AML-193 (cell line): Measurements from ENCODE around the gene OTOS.

ENCODE experiments used
- DNase-seq, 2 experiments: peaks; one replicate each; lab custom pipeline; 2025; lab: John Stamatoyannopoulos, UW

The OTOS gene

DNA sequence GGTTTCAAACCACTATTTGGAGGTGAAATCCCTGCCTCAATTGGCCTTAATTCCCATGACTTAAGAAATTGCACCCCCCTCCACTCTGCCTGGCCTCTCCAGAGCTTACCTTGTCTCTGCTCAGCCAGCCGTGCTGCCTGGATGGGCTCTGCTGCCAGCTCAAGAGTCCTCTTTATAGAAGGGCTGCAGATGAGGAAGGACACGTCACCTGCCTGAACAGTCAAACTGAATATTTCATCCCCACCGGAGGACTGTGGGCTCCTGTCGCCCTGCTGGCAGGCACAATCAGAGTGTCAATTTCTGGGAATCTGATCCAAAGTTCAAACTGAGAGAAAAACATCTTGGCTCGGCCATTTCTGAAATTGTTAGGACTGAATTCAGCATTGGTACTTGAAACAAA is at the start of gene OTOS:
TSS of gene OTOS (minus strand) at position 148 of the 400 bp plus-strand sequence. CDS start 332 bp downstream, outside the sequence.
- no peak for DNase-seq

DNA sequence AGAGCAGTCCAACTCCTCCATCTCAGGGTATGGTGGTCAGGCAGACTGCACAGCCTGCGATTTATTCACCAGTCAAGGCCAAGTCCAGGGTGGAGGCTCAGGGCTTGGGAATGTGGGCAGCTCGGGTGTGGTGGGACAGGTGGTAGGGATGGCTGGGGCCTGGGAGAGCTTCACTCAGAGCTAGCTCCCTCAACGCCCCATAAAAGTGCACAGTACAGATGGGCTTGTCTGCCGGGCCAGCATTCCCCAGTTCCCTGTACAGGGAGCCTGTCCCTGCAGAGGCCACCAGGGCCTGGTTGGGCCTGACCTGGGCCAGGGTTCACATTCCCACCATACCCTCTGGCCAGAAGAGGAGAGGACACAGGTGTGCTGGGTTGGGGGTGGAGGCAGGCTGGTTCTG is 49.2 kb upstream of the OTOS start:
- no peak for DNase-seq

DNA sequence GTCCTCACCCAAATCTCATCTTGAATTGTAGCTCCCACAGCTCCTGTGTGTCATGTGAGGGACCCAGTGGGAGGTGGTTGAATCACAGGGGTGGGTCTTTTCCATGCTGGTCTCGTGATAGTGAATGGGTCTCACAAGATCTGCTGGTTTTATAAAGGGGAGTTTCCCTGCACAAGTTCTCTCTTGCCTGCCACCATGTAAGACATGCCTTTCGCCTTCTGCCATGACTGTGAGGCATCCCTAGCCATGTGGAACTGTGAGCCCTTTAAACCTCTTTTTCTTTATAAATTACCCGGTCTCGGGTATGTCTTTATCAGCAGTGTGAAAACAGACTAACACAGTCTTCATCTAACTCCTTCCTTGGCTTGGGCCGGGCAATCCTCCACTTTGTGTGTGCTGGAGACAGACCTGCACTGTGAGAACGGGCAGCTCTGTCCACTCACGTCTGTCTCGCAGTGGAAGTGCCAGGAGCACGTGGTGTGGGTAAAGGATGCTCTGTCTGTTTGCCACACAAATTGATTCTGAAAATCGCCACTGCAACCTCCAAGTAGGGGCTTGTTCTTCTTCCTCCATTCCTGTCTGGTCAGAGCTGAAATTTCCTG is 47.6 kb upstream of the OTOS start:
- no peak for DNase-seq

- DNase-seq = no peak
Observed at GRCh38 chr2:240186191-240186725, 45.8 kb upstream of the OTOS start.

- DNase-seq = no peak
Observed at GRCh38 chr2:240184656-240185055, 44.2 kb upstream of the OTOS start.

GRCh38 chr2:240183875-240184590 is 43.6 kb upstream of the OTOS start:
- DNase-seq = no peak

DNA sequence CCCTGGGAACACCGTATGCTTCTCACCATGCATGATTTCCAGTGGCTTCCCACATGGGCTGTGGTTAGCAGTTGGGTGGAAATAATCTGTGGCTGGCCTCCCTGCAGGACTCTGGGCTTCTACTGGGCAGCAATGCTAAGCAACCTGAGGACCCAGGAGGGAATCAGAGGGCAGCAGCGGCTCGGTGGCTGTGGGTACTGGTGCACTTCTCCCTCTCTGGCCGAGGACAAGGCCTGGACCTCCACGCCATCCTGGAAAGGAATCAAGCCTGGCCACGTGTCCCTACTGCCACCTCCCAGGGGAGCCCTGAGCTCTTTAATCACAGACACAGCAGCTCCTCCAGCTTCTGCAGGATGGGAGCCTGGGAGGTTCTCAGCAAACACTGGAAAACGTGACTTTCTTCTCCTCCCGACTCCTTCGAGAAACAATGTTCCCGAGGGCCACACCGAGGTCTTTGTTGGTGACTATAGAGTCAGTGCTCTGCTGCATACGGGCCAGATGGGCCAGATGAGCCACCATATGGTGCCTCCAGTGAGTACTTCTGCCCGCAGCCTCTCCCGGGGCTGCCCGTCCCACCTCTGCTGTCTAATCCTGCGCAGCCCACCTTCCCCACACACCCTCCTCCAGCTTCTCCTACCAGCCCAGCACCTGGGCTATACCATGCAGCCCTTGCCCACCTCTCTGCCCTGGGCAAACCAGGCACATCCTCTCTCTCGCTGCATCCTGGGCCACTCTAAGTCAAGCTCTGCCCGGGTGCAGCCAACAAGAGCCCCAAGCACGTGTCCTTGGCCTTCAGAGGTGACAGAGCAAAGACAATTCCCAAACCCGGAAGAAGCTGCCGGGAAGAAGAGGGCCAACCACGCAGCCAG is 42.8 kb upstream of the OTOS start:
- DNase-seq = no peak

GRCh38 chr2:240182476-240182875 is 42.0 kb upstream of the OTOS start:
- DNase-seq = no peak

- no peak for DNase-seq
Observed at GRCh38 chr2:240182001-240182400, 41.5 kb upstream of the OTOS start.

- DNase-seq = no peak
Observed at GRCh38 chr2:240179941-240180666, 39.6 kb upstream of the OTOS start.

DNA sequence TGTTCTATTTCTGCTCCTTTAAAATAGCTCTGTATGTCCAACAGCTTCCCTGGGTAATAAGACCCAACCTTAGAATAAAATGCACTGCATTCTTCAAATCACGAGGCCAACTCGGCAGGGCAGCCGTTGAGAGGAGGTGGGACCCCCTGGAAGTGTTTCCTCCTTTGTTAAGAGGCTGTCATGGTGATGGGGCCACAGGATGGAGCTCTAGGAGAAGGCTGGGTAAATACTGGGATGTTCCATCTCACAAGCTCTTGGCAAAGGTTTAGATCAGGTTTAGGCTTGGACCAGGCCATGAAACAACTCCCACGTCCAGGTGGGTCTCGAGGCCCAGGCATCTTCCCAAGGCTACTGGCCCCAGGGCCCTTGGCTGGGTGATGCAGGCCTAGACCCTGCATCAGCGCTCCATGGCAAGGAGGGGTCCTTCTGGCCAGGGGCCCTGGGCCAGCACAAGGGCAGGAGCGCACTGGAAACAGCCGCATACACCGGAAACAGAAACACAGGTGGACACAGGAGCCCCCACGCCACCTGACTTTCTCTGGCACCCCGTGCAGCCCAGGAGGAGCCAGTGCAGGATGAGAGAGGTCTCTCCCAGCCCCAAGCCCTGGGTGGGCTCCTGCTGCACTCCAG is 38.8 kb upstream of the OTOS start:
- DNase-seq = no peak

GRCh38 chr2:240178564-240178963 is 38.1 kb upstream of the OTOS start:
- no peak for DNase-seq

DNA sequence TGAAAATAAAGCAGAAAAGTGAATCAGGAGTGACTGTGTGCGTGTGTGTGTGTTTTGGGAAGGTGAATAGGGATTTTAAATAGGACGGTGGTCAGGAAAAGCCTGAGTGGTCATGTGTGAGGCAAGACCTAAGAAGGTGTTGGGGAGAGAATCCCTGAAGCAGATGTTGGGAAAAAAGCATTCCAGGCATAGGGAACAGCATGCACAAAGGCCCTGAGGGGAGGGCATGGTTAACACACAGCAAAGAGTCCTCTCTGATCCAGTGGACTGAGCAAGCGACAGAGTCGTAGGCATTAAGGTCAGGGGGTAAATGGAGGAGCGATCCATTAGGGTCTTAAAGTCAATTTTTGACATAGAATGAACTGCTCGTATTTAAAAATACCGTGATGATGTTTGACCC is 34.0 kb upstream of the OTOS start:
- no peak for DNase-seq

DNA sequence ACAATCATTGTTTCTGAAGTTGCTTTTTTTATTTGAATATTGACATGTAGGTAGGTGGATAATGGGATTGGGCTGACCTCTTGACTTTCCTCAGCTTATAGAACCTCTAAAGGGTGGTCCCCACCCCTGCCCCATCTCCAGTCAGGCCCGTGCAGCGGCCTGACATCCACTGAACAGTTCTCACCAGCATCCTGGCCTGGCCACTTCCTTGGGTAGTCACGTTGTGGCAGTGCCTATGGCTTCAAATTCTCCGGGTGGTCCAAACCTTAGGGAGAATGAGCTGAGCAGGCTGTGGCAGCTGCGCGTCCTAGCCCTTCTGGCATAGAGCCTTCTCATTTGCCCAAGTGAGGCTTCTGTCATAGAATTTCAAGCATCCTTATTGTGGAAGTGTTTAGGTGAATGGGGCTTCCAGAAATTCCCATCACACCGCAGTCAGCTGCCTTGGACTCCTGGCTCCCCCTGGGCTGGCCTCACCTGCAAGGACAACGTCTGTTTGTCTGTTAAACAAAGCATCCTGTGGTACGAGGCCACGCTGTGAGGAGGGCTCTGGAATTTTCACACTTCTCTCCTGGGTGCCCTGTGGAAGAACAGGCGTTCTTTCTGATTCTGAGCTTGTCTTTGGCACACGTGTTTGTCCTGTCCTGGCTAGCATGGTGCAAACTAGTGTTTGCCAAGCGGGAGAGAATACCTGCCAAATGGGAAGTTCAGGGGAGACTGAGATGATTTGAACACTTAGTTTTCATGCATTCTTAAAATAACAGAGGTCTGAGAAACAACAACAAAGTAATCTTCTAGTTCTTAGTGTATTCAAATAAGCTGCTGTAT is 31.8 kb upstream of the OTOS start:
- no peak for DNase-seq

- no peak for DNase-seq
Observed at GRCh38 chr2:240170883-240171282, 30.4 kb upstream of the OTOS start.

- DNase-seq = no peak
Observed at GRCh38 chr2:240170354-240170735, 29.9 kb upstream of the OTOS start.

DNA sequence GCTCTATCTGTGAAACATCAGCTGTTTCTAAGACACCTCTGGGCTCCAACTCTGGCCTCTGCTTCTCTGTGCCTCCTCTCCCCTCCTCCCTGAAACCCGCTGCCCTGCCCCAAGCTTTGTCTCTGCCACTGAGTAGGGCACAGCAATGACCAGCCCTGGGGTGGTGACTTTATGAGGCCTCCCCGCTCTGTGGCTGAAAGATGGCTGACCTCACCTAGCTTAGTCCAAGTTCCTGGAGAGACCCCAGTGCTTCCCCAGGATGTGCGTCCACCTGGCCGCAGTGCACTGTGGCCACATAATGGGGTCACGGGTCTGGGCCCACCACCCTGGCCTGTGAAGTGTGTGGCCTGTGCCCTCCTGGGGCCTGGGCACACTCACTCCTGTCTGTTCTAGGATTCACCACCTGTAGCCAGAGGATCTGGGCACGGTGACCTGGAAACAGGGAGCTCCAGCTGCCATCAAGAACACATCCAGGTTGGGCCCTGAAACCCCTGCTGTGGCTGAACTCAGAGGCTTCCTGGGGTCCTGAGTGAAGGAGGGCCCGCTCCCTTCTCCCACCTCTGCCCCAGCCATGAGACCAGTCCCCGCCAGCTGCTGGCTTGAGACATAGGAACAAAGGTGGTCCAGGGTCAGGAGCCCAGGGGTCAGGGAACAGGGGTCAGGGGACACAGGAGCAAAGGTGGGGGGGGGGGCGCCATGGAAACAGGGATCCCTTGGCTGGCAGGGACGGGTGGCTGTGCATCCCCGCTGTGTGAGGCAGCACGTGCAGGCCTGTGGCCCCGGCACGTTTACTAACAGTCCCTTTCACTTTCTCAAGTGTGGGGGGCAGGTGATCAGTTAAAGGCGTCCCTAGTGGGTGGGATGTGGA is 29.3 kb upstream of the OTOS start:
- no peak for DNase-seq

- DNase-seq = no peak
Observed at GRCh38 chr2:240168546-240169361, 28.3 kb upstream of the OTOS start.

- DNase-seq = no peak
Observed at GRCh38 chr2:240168041-240168440, 27.6 kb upstream of the OTOS start.
